ENCODE measurements around the gene PCDHGA3. TPM values are rescaled to one million over a fixed set of nuclear protein-coding genes. Genes with fewer than 3 reads are reported as not detected.

The PCDHGA3 gene
- total RNA-seq, 4 donors from 2014 or later = 1.8 to 3.6 (median 2.4) TPM

GRCh38 chr5:141356133-141356532, 12.5 kb downstream of the PCDHGA3 start:
- no peak for TF ChIP-seq CTCF (IDR thresholded peaks at IDR 0.05; ENCODE audit: low read depth)

- TF ChIP-seq CTCF (IDR thresholded peaks at IDR 0.05; ENCODE audit: low read depth) = no peak
Measured at GRCh38 chr5:141356950-141357349, 13.3 kb downstream of the PCDHGA3 start.

GRCh38 chr5:141359790-141360426, 16.3 kb downstream of the PCDHGA3 start, which contains the start of gene PCDHGB2:
Gene PCDHGB2 (plus strand): TSS chr5:141359994. CDS start chr5:141360136, 142 bp downstream.
- TF ChIP-seq CTCF (IDR thresholded peaks at IDR 0.05; ENCODE audit: low read depth) = no peak

GRCh38 chr5:141360685-141361084, 17.1 kb downstream of the PCDHGA3 start:
- TF ChIP-seq CTCF (IDR thresholded peaks at IDR 0.05; ENCODE audit: low read depth) = no peak

GRCh38 chr5:141362719-141363118, 19.1 kb downstream of the PCDHGA3 start:
- no peak for TF ChIP-seq CTCF (IDR thresholded peaks at IDR 0.05; ENCODE audit: low read depth)

GRCh38 chr5:141363952-141364660, 20.5 kb downstream of the PCDHGA3 start, which contains the start of gene PCDHGA5:
Gene PCDHGA5 (plus strand): TSS chr5:141364162. CDS start chr5:141364331, 169 bp downstream.
- no peak for TF ChIP-seq CTCF (IDR thresholded peaks at IDR 0.05; ENCODE audit: low read depth)
